IMR-90 (cell line): Measurements from ENCODE around the gene PKD1. TPM values are rescaled to one million over a fixed set of nuclear protein-coding genes. Genes with fewer than 3 reads are reported as not detected.
"Not testable (repeated sequence)": the region's sequence is repeated elsewhere in the genome, so short reads cannot be mapped to it uniquely, and the experiment has no call there.

Source experiments
- ATAC-seq: fragments of 200-7000 bp; cut with Tn5 transposase; 2 replicates; pipeline ENCODE4 v1.9.1; 2020; ENCODE audit warnings: low read depth, mild to moderate bottlenecking, moderate library complexity
- BruUV-seq: library from RNA; stranded (reverse); fragments of 400-500 nt; replicated peaks from 2 replicates; lab custom pipeline; 2021; lab: Mats Ljungman, UMichigan
- CTCF ChIA-PET: fragments of 300-600 bp; formaldehyde crosslinking; extraction: SDS; loops from one replicate; lab custom pipeline; 2021; ENCODE audit warnings: antibody characterized with exemption; lab: Yijun Ruan, JAX
- POLR2A ChIA-PET: fragments of 300-600 bp; sonication (Branson Sonifier 250); formaldehyde crosslinking; loops from one replicate; lab custom pipeline; 2022; ENCODE audit warnings: antibody characterized with exemption; ENCODE audit not compliant: unreplicated experiment; lab: Charles Lee
- DNase-seq: peaks from one replicate; pipeline ENCODE4 v3.0.0; 2013
- H2AFZ ChIP-seq: replicated peaks from 2 replicates; pipeline ENCODE3; 2013; ENCODE audit warnings: low read length, mild to moderate bottlenecking; ENCODE audit not compliant: poor library complexity
- H2AK5ac ChIP-seq: 2 replicates; pipeline ENCODE4 v1.6.1; 2013; ENCODE audit warnings: low read depth, low read length, inconsistent platforms
- H2AK9ac ChIP-seq: replicated peaks from 2 replicates; pipeline ENCODE3; 2013; ENCODE audit warnings: mild to moderate bottlenecking, low read depth, low read length, moderate library complexity; ENCODE audit not compliant: poor library complexity
- H2BK120ac ChIP-seq: 2 replicates; pipeline ENCODE4 v1.6.1; 2013; ENCODE audit warnings: low read depth, low read length, inconsistent platforms
- H2BK15ac ChIP-seq: 3 replicates; pipeline ENCODE4 v1.6.1; 2013; ENCODE audit warnings: low read depth, low read length, inconsistent platforms
- H2BK20ac ChIP-seq: 2 replicates; pipeline ENCODE4 v1.6.1; 2013; ENCODE audit warnings: low read depth, mild to moderate bottlenecking, inconsistent platforms, low read length, moderate library complexity
- H2BK5ac ChIP-seq: 2 replicates; pipeline ENCODE4 v1.6.1; 2013; ENCODE audit warnings: mild to moderate bottlenecking, low read depth, low read length, inconsistent platforms; ENCODE audit not compliant: poor library complexity, severe bottlenecking
- H3K14ac ChIP-seq: replicated peaks from 2 replicates; pipeline ENCODE4 v1.6.1; 2013; ENCODE audit warnings: low read depth, low read length, inconsistent platforms
- H3K18ac ChIP-seq: 2 replicates; pipeline ENCODE4 v1.6.1; 2013; ENCODE audit warnings: low read depth, low read length, control low read depth
- H3K23ac ChIP-seq: 2 replicates; pipeline ENCODE4 v1.6.1; 2013; ENCODE audit warnings: low read depth, low read length, inconsistent platforms
- H3K27ac ChIP-seq: 2 replicates; pipeline ENCODE4 v1.5.1; 2013; ENCODE audit warnings: mild to moderate bottlenecking, control low read depth, low read length; ENCODE audit not compliant: insufficient read depth
- H3K27me3 ChIP-seq: 2 replicates; pipeline ENCODE4 v1.6.1; 2013; ENCODE audit warnings: low read length; ENCODE audit not compliant: control insufficient read depth, insufficient read depth
- H3K36me3 ChIP-seq: 2 replicates; pipeline ENCODE4 v1.6.1; 2013; ENCODE audit warnings: low read length, mixed read lengths; ENCODE audit not compliant: control insufficient read depth, insufficient read depth
- H3K4ac ChIP-seq: 2 replicates; pipeline ENCODE4 v1.6.1; 2013; ENCODE audit warnings: low read depth, low read length, inconsistent platforms
- H3K4me1 ChIP-seq: 2 replicates; pipeline ENCODE4 v1.6.1; 2013; ENCODE audit warnings: low read length, mixed read lengths; ENCODE audit not compliant: control insufficient read depth, insufficient read depth
- H3K4me2 ChIP-seq: 2 replicates; pipeline ENCODE4 v1.6.1; 2013; ENCODE audit warnings: low read depth, mild to moderate bottlenecking, control low read depth, low read length, moderate library complexity
- H3K4me3 ChIP-seq: 2 replicates; pipeline ENCODE4 v1.5.1; 2013; ENCODE audit warnings: low read depth, mild to moderate bottlenecking, control low read depth, low read length, moderate library complexity; ENCODE audit not compliant: insufficient read depth
- H3K56ac ChIP-seq: 2 replicates; pipeline ENCODE4 v1.6.1; 2013; ENCODE audit warnings: low read length, inconsistent platforms; ENCODE audit not compliant: insufficient read depth; ENCODE audit errors: extremely low read depth
- H3K79me1 ChIP-seq, 2 experiments: 2 replicates each; pipeline ENCODE4 v1.6.1; 2013; ENCODE audit warnings: low read length in 2 of 2, inconsistent platforms in 1 of 2, low read depth in 1 of 2
- H3K9ac ChIP-seq: 2 replicates; pipeline ENCODE4 v1.6.1; 2013; ENCODE audit warnings: low read depth, low read length, control low read depth
- H3K9me1 ChIP-seq: 2 replicates; pipeline ENCODE4 v1.6.1; 2013; ENCODE audit warnings: low read length, inconsistent platforms; ENCODE audit not compliant: insufficient read depth
- H3K9me3 ChIP-seq: 2 replicates; pipeline ENCODE4 v1.6.1; 2013; ENCODE audit warnings: low read length; ENCODE audit not compliant: control insufficient read depth, insufficient read depth
- H4K20me1 ChIP-seq: 2 replicates; pipeline ENCODE4 v1.6.1; 2013; ENCODE audit warnings: low read length, inconsistent platforms; ENCODE audit not compliant: insufficient read depth
- H4K5ac ChIP-seq: 2 replicates; pipeline ENCODE4 v1.6.1; 2013; ENCODE audit warnings: mild to moderate bottlenecking, low read depth, low read length, control low read depth
- H4K8ac ChIP-seq, 2 experiments: 2 replicates each; pipeline ENCODE4 v1.6.1; 2013; ENCODE audit warnings: low read depth in 2 of 2, low read length in 2 of 2, control low read depth in 1 of 2, inconsistent platforms in 1 of 2
- H4K91ac ChIP-seq: 2 replicates; pipeline ENCODE4 v1.6.1; 2013; ENCODE audit warnings: low read depth, low read length, inconsistent platforms; ENCODE audit not compliant: insufficient read depth
- BHLHE40 ChIP-seq: fragments of 150-350 bp; IDR thresholded peaks from 2 replicates; pipeline ENCODE4 v1.6.1; 2016; ENCODE audit warnings: mild to moderate bottlenecking, low read depth, low read length
- CHD1 ChIP-seq: IDR thresholded peaks from 2 replicates; pipeline ENCODE4 v1.6.1; 2012; ENCODE audit warnings: low read depth, low read length, improper control_type of control experiment
- FOS ChIP-seq: fragments of 150-350 bp; IDR thresholded peaks from 2 replicates; pipeline ENCODE4 v1.6.1; 2016; ENCODE audit warnings: low read depth, low read length
- MAFK ChIP-seq: IDR thresholded peaks from 2 replicates; pipeline ENCODE4 v1.6.1; 2012; ENCODE audit warnings: low read depth, low read length, improper control_type of control experiment
- POLR2A ChIP-seq: IDR thresholded peaks from 2 replicates; pipeline ENCODE4 v1.6.1; 2012; ENCODE audit warnings: mild to moderate bottlenecking, low read depth, low read length
- RFX5 ChIP-seq: IDR thresholded peaks from 2 replicates; pipeline ENCODE4 v1.8.0; 2012; ENCODE audit warnings: low read depth, mild to moderate bottlenecking, low read length, moderate library complexity
- SMC3 ChIP-seq: fragments of 150-350 bp; IDR thresholded peaks from 2 replicates; pipeline ENCODE4 v1.6.1; 2016; ENCODE audit warnings: low read depth, mild to moderate bottlenecking, antibody characterized with exemption, low read length, moderate library complexity
- WGBS, 2 experiments: methylation state at CpG; one replicate each; pipeline versions ENCODE4 v1.1.5 to v1.1.7; 2013; ENCODE audit warnings: missing lambda C conversion rate in 2 of 2; ENCODE audit not compliant: insufficient read length in 1 of 2; ENCODE audit errors: extremely low coverage in 2 of 2; 5-methylcytosine and 5-hydroxymethylcytosine counted together
- dilution Hi-C: fragments of 300-500 bp; cut with HindIII; formaldehyde crosslinking; loops from one replicate; pipeline ENCODE4 v1.14.3; 2018; ENCODE audit warnings: low sequenced_read_pairs; ENCODE audit not compliant: unreplicated experiment
- in situ Hi-C: fragments of 300-500 bp; cut with MboI; formaldehyde crosslinking; loops from 3 replicates; pipeline ENCODE4 v1.14.3; 2019; ENCODE audit warnings: low sequenced_read_pairs, inconsistent platforms, mixed read lengths
- intact Hi-C: fragments of 100-400 bp; cut with micrococcal nuclease; formaldehyde crosslinking; loops from 2 replicates; pipeline ENCODE4 v1.10.0; 2022
- polyA plus RNA-seq, 3 experiments: library from polyadenylated mRNA; depleted of rRNA; stranded (reverse); fragments of >200 nt; gene quantifications; 2 replicates each; pipeline ENCODE4 v1.2.3, GENCODE V29; 2012; ENCODE audit warnings: low replicate concordance in 1 of 3
- total RNA-seq: library from RNA; depleted of rRNA; stranded (reverse); fragments of >200 nt; gene quantifications from 2 replicates; pipeline ENCODE4 v1.2.3, GENCODE V29; 2012
- TF ChIP-seq, protein P1 (sequence below): fragments of 150-350 bp; IDR thresholded peaks from 2 replicates; pipeline ENCODE4 v1.6.1; 2016; ENCODE audit warnings: low read depth, mild to moderate bottlenecking, low read length, moderate library complexity, borderline replicate concordance

Gene PKD1
- total and polyA plus RNA-seq, 2 of the 4 experiments (the other 2 are of a cell fraction), result 7.9 to 97.3 TPM

DNA sequence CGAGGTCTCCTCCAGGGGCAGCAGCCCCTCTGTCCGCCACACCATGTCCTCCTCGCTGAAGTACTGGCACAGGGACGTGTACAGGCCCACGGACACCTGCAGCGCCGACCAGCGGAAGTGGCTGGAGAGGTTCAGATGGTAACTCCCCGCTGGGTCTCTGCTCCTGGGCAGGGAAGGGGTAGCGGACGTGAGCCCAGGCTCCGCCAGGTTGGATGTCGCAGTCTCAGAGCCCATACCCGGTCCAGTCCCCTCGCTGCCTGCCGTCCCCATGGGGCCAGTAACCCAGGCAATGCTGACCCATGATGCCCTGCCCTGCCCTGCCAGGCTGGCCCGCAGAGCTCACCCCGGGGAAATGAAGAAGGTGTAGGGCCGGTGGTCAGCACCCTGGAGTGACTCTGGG lies 33.2 kb downstream of the PKD1 start:
- DNase-seq (no peak), ATAC-seq (no peak)
- H3K9ac ChIP-seq, result no peak overlapping the region
- H2AK9ac ChIP-seq, result no peak overlapping the region
- no peak overlapping the region for H2BK5ac ChIP-seq
- no peak for TF ChIP-seq MAFK
- TF ChIP-seq, protein P1, sequence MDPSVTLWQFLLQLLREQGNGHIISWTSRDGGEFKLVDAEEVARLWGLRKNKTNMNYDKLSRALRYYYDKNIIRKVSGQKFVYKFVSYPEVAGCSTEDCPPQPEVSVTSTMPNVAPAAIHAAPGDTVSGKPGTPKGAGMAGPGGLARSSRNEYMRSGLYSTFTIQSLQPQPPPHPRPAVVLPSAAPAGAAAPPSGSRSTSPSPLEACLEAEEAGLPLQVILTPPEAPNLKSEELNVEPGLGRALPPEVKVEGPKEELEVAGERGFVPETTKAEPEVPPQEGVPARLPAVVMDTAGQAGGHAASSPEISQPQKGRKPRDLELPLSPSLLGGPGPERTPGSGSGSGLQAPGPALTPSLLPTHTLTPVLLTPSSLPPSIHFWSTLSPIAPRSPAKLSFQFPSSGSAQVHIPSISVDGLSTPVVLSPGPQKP, result no peak
- no peak for TF ChIP-seq SMC3
- no peak for TF ChIP-seq POLR2A
- TF ChIP-seq RFX5, result no peak
- no peak for TF ChIP-seq CHD1
- TF ChIP-seq FOS, result no peak
- no peak for TF ChIP-seq BHLHE40
- no peak overlapping the region for H3K27ac ChIP-seq
- H2BK20ac ChIP-seq, result no peak overlapping the region
- H4K8ac ChIP-seq, result no peak overlapping the region
- H4K20me1 ChIP-seq, result no peaks in the 10 kb centered on the region
- in situ Hi-C loops, result no loop called here
- no peak overlapping the region for H2AK5ac ChIP-seq
- no peak overlapping the region for H2BK15ac ChIP-seq
- CTCF ChIA-PET, result no interaction called here
- intact Hi-C loops, result no loop called here
- H3K23ac ChIP-seq, result no peak overlapping the region
- H3K27me3 ChIP-seq, result no peaks in the 10 kb centered on the region
- H2BK120ac ChIP-seq, result no peak overlapping the region
- peaks cover 33% of the 10 kb centered on the region for H3K36me3 ChIP-seq
- H3K4me1 ChIP-seq, result peaks cover 4% of the 10 kb centered on the region; the same call in 1 of the 2 replicates
- H3K4me3 ChIP-seq, result no peak overlapping the region
- 96% methylated on average over 8 of the region's 19 CpGs; no CpG with 5 or more reads in 1 of the 2 experiments for WGBS, 2 experiments
- dilution Hi-C loops, result no loop called here
- POLR2A ChIA-PET, result no interaction called here
- H3K14ac ChIP-seq, result no peak overlapping the region
- no peak overlapping the region for H3K18ac ChIP-seq
- H2AFZ ChIP-seq, result no peak overlapping the region
- H3K4me2 ChIP-seq, result no peak overlapping the region
- BruUV-seq, result no TSS peak
- no peaks in the 10 kb centered on the region for H3K9me3 ChIP-seq
- H3K56ac ChIP-seq, result no peak overlapping the region
- no peak overlapping the region for H3K4ac ChIP-seq
- H4K91ac ChIP-seq, result no peak overlapping the region
- H3K9me1 ChIP-seq, result no peaks in the 10 kb centered on the region
- H4K5ac ChIP-seq, result no peak overlapping the region
- peaks cover 0 to 2% of the 10 kb centered on the region in 2 experiments; a peak in 1 of 4 replicates for H3K79me1 ChIP-seq

DNA sequence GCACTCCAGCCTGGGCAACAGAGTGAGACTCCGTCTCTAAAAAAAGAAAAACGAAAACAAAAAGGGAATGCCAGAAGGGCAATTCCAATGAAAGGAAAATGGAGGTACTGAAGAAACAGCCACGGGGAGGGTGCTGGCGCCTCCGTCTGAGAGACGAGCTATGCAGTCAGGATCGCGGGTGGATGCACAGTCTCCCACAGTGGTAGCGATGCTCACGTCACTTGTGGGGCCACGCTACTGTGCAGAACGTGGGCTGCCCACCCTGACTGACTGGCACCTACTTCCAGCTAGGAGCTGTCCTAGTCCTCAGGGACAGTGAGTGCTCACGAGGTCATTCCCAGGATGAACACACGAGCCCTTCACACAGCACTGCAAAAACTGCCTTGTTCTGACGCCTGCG lies 34.1 kb downstream of the PKD1 start:
- DNase-seq, H3K14ac ChIP-seq, H2AK5ac ChIP-seq, H4K91ac ChIP-seq, POLR2A ChIA-PET, H3K56ac ChIP-seq, H3K4ac ChIP-seq, H3K9me1 ChIP-seq, H2BK120ac ChIP-seq, H3K9ac ChIP-seq, in situ Hi-C loops, H3K4me2 ChIP-seq, H3K27ac ChIP-seq, dilution Hi-C loops, H3K27me3 ChIP-seq, H4K5ac ChIP-seq, H2BK20ac ChIP-seq, H2AK9ac ChIP-seq, H4K8ac ChIP-seq, BruUV-seq, H2AFZ ChIP-seq, H3K4me1 ChIP-seq, H3K79me1 ChIP-seq, H3K9me3 ChIP-seq, H3K4me3 ChIP-seq, H4K20me1 ChIP-seq, ATAC-seq, H3K18ac ChIP-seq, CTCF ChIA-PET, H2BK5ac ChIP-seq, H3K23ac ChIP-seq, intact Hi-C loops, H2BK15ac ChIP-seq: not testable (repeated sequence)
- WGBS, 2 experiments, result no CpG with 5 or more reads among the region's 16 CpGs
- H3K36me3 ChIP-seq, result peaks cover 38% of the 10 kb centered on the region
